NCI-H2196 (cell line): ENCODE measurements around the gene EIF1AD.
"Not testable (repeated sequence)": the region's sequence is repeated elsewhere in the genome, so short reads cannot be mapped to it uniquely, and the experiment has no call there.

Source experiments
- DNase-seq: peaks from one replicate; lab custom pipeline; 2025; ENCODE audit not compliant: unreplicated experiment; lab: John Stamatoyannopoulos, UW

EIF1AD gene

DNA sequence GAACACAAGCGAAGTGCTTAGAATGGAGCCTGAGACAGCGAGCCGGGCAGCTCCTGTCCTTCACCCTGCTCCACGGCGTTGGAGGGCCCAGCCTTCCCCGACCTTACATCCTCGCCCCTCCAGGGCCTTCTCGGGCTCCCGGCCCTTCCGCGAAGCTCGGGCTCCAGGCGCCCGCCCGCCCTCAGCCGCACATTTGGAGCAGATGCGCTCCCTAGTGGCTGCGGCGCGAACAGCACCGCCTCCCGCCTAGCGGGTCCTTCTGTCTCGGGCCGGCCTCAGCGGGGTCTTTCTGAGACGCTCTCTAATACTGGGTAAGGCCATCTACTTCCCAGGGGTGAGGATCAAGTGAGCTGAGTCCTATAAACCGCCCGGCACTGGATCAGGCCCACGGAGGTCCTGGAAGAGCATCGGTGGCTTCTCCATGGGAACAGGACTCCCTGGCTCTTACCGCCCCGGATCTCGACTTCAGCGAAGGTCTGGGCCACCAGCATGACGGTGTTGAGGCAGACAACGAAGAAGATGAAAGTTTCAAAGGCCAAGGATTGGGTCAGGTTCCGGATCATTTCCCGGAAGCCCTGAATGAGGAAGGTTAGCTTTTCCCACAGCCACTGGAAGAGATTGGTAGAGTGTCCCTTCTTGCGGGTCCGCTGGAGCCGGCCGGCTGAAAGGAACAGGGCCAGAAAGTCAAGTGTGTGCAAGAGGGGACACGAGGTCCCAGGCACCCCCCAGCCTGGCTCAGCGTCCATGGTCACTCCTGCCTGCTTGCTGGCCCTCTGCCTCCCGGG lies 20.6 kb upstream of the EIF1AD start:
- DNase-seq: peak; percentile 82

DNA sequence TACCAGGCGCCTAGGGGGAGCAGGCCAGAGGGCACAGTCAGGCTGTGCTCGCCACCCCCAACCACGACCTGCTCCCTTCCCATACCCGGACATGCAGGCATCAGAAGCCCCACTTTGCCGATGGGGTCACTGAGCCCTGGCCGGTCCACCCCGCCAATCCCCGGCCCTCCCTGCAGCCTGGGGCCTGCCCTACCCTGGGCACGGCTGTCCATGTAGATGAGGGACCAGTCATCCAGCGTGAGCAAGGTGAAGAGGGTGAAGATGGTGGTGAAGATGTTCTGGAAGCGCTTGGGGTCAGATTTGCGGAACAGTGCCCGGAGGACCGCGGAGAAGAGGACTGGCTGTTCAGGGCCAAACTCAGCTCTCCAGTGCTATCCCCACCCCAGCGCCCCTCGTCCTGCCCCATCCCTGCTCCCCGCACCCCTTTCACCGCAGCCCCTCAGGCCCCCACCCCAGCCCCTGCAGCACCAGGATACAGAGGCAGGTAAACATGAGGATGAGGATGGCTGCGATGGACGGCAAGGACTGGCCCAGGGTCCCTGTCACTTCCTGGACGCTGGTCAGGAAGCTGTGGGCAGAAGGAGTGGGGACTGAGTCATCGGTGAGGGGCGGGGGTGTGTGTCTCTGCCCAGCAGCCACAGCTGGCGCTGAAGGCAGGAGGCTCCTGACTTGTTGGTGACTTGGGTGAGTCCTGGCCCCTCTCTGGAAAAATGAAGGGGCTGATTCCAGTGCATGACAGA lies 18.8 kb upstream of the EIF1AD start:
- DNase-seq: no peak

DNA sequence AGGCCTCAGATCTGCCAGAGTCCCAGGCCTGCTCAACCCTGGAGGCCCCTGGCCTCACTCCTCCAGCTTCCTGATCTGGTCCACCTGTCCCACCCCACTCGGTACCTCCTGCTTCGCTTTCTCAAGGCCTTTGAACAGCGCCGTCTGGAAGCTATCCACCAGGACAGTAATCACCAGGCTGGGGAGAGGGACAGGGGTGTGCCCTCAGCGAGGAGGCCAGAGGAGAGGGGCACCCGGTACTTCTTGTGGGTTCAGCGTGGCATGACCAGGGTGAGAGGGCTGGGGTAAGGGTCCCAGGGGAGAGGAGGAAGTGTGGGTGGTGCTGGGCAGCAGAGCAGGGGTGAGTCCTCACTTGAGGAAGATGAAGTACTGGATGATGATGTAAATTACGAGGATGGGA lies 18.3 kb upstream of the EIF1AD start:
- DNase-seq: no peak

DNA sequence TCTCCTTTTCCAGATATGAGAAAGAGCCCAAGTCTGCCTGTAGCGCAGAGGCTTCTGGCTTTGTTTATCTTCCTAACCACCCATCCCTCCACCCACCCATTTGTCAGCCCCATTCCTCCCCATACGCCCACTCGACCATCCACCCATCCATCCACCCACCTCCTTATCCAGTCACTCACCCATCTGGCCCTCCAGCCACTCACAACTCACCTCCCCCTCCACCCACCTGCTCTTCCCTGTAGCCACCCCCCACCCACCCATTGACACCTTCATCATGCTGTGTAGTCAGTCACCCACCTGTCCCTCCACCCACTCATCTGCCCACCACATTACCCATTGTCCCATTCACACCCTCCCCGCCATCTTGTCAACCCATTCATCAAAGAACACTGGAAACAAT lies 15.4 kb upstream of the EIF1AD start:
- no peak for DNase-seq

DNA sequence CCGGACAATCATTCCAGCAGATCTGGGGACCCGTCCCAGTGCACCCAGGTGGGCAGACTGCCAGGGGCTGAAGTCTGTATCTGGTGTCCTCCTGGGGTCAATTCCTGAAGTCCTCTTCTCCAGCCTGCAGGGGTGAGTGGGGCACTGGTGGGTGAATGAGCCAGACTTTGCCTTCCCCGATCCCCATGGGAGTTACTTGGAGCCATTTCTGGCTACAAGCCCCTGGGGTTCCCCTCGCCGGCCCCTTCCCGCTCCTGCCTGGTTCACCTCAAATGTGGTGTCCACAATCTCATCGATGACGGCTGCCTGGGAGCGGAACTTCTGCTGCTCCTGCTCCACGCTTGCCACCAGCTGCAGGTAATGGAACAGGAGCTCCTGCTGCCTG lies 14.8 kb upstream of the EIF1AD start:
- no peak for DNase-seq

DNA sequence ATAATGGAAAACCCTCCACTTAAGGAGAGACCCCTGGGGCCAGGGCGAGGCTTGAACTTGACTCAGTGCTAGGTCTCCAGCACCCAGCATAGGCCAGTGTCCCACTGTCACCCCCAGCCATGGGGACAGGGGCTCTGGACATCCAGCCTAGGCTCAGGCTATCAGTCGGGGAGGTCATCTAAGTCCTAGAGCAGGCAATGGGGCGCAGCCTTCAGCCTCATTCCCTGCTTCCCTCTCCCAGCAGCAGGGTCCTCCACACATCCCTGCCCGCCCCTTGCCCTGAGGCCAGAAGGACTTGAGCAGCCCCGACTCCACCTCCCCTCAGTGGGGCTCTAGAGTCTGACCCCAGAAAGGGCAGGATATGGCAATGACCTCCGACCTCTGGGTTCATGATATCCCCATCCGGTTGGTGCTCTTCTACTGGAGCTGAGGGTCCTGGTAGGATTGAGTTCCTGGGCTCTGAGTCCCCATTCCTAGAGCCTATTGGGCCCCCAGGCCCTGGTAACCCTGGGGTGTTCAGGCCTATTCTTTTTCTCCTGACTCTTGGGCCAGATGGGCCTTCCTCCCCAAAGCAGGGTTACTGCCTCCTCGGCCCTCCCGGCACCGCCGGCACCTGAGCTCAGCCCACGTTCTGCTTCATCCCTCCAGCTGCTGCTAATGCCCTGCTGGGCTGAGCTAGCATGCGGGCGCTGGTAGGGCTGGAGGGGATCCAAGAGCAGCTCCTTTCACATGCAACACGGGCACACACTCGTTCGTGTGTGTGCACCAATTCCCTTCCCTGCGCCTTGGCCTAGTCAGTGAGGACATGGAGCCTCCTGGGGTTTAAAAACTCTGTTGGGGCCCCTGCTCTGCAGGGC lies 14.2 kb upstream of the EIF1AD start:
- no peak for DNase-seq

DNA sequence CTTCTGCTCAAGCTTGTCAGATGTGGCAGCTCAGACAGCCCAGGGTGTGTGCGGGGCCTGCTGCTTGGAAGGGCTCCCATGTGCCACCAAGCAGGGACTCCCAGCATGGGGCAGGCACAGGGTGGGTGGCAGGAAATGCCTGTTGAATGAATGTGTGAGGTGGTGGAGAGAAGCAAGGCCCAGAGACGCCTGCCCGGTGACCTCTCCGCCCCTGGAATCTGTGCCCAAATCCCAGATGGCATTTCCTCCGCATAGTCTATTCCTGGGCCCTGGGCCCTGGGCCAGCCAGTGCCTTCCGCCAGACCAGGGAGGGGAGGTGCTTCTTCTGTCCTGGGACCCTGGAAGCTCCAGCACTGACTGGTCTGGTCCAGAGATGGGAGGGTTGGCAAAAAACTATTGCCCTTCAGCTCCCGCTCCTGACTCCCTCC lies 13.5 kb upstream of the EIF1AD start:
- DNase-seq: no peak

DNA sequence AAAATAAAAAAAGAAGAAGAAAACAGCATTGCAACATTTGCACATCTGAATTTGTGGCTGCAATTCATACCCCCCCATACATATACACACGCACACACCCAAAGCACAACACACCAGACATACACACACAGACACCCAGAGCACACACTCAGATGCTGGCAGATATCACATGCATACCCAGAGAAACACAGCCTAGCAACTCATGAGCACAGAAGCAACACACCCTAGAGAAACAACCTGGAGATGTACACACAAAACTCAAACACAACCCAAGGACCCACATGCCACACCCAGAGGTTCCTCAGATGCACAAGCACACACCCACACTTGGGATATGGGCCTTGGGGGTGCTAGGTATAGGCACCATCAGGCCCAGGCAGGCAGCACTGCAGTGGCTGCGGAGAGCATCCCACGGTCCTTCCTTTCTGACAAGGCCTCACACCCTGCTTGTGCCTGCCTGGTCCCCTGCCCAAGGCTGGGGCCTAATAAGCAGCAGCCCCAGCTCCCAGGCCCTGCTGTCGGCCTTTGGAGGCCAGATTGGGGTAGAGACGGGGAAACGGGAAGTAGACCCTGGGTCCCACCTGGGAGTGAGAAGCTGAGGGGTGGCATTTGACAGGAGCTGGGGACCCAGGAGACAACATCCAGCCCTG lies 13.0 kb upstream of the EIF1AD start:
- DNase-seq: no peak

DNA sequence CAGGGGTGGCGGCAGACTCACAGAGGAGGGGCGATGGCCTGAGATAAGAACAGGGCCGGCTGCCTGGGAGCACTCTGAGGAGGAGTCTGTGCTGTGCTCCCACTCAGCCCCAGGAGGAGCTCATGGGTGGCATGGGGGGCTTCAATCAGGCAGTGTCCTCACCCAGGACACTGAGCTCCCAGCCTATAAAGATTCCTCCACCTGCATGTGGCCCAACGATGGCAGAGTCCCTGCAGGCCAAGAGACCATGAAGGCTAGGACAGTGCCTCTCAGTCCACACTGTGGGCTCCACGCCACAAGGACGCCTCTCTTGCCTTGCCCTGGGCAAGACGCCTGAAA lies 11.8 kb upstream of the EIF1AD start:
- no peak for DNase-seq

DNA sequence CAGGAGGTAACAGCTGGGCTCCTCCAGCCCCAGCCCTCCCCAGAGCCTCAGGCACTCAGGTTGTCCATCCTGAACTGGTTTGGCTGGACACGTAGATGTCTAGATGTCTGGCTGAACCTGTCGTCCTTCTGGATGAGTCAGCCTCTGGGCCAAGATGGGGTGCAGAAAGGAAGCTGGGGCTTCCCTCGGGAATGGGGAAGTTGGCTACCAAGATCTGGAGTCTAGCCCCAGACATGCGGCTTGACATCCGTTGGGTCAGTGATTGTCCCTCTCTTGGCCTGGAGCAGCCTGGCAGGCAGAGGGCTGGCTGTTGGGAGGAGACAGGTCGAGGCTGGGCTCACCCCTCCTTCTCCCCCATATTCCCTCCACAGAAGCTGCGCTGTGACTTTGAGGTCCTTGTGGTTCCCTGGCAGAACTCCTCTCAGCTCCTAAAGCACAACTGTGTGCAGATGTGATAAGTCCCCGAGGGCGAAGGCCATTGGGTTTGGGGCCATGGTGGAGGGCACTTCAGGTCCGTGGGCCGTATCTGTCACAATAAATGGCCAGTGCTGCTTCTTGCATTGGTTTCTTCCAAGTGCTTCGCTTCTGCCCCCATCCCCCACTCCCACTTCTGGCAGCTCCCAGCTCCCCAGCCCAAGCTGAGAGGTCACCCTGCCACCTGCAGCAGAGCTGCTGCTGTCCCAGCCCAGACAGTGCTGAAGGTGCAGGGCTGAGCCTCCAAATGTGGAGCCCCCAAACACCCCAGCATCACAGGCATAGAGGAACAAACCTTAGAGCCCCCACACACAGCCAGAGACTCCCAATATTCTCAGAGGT lies 11.2 kb upstream of the EIF1AD start:
- no peak for DNase-seq

DNA sequence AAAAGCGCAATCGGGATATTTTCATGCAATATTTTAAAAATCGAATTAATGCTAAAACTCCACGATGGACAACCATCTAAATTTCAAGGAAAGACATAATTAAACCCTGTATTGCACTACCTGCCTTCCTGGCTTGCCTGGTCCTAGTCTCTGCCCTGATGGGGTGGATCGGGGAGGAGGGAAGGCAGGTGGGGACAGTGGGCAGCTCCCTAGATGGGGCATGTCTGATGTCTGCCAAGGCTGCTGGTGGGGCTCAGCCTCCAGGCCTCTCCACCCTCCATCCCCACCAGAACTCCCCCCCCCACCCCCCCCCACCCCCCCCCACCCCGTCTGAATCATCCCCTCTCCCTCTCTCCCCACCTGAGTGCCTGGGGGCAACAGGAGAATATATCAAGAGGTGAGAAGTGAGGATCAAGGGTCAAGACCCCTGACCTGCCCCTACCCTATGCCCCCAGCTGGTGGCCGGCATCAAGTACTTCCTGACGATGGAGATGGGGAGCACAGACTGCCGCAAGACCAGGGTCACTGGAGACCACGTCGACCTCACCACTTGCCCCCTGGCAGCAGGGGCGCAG lies 10.5 kb upstream of the EIF1AD start:
- DNase-seq: no peak

DNA sequence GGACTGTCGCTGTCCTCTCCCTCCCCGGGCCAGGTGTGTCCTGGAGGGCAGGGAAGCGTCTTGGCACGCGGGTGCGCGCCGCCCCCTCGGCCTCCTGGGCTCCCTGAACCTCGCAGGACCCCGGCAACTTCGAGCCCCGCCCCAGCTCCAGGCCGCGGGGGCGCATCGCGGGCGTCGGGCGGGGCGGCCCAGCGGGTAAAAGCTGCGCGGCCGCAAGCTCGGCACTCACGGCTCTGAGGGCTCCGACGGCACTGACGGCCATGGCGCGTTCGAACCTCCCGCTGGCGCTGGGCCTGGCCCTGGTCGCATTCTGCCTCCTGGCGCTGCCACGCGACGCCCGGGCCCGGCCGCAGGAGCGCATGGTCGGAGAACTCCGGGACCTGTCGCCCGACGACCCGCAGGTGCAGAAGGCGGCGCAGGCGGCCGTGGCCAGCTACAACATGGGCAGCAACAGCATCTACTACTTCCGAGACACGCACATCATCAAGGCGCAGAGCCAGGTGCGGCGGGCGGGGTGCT lies 9.9 kb upstream of the EIF1AD start, which contains the start of gene CST6:
TSS of gene CST6 (plus strand) at position 224 of the 519 bp plus-strand sequence. CDS start at position 261, 37 bp downstream.
- DNase-seq: no peak

DNA sequence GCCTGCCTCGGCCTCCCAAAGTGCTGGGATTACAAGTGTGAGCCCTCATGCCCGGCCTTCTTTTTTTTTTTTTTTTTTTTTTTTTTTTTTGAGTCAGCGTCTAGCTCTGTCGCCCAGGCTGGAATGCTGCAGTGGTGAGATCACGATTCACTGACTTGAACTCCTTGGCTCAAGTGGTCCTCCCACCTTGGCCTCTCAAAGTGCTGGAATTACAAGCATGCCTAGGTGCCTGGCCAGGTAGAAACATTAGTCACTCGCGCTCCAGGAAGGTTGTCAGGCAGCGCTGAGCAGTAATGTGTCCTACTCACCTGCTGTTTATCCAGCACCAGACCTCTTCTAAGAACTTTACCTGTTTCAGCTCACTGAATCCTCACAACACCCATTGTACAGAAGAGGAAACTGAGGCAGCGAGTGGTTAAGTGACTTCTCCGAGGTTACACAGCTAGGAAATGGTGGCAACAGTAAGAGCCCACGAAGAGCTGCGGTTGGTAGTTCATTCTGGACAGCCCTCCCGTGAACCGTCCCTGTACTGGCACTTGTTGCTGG lies 9.4 kb upstream of the EIF1AD start:
- DNase-seq: no peak

DNA sequence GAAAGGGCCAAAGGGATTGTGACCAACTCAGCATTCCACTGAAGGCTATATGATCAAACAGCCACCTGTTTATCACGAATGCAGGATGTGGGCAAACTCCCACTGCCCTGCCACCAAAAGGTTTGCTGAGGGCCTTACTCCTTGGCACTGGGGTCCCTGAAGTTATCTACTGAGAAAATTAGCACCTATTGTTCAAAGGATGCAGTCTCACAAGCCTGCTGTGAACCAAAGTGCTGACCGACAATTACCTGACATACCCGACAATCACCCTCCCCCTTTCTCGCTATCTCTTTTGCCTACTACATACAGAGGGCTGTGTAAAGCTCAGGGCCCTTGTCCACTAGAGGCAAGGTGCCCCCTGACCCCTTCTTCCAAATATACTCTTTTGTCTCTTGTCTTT lies 8.1 kb upstream of the EIF1AD start:
- DNase-seq: not testable (repeated sequence)

DNA sequence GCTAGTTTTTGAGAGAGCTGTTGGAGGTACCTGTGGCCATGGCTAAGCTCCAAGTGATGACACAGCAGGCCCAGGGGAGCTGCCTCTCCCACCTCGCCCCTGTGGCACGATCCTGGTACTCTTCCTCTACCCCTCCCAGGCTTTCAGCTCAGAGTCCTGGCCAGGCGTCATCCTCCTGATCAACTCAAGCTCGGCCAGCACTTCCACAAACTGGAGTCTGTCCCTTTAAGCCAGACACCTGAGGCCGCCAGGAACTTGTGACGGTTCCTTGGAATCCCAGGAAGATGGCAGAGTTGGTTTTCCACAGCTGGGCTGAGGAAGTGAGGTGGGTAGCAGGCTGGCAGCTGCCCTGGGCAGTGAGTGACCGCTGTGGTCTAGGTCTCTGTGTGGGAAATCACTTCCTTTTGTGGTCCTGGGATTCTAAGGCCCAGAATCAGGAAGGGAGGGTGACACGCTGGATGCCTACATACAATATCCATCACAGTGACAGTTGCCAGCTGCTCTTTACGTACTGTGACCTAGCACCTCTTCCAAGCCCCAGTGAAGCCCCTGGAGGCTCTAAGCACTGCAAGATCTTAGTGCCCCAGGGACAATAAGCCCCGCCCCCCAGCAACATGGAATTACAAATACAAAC lies 6.6 kb upstream of the EIF1AD start:
- no peak for DNase-seq

DNA sequence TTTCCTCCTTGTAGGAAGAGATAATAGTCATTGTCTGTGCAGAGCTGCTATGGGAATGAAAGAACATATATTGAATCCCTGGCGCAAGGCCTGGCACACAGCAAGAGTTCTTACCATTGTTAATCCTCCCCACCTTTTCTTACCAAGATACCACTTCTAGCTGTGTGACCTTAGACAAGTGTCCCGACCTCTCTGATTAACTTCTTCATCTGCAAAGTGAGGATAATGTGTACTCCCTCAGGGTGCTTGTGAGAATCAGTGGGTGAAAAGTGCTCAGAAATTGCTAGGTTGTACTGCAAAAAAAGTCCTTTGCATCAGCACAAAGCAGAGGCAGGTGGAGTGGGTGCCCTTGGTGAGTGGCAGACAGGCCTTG lies 6.1 kb upstream of the EIF1AD start:
- no peak for DNase-seq

DNA sequence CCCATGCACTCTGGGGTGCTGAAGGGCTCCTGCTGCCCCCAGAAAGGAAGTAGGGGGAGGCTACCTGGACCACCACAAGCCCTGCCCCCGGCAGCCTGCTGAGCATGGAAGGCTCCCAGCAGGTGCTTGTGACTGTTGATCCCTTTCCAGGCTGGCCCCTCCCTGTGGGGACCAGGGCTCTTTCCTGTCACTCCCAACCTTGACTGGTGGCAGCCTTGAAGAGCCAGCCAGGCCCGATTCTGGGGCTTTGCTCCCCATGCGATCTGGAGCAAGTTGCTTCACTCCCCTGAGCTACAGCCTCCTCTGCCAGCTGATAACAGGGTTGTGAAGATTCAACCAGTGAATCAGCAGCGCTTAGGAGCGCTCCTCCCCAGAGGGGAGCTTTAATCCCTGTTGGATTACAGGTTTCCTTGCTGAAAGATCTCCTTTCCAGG lies 5.3 kb upstream of the EIF1AD start:
- no peak for DNase-seq

DNA sequence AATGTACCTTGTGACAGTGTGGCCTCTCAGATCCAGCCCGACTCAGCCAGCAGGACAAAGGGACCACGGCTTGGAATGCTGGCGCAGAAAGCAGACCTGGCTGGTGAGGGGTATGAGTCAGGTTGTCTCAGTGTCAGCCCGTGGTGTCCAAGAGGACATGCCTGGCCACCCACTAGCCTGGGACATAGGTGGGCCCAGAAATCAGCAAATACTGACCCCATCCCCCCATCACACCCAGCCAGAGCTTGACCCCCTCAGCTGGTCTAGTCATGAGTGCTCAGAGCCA lies 4.9 kb upstream of the EIF1AD start:
- no peak for DNase-seq
